NCI-H345 treated with DMSO at 0.1 percent for 48 hours (cell line): Measurements from ENCODE around the gene SPOUT1.
"Not testable (repeated sequence)": the region's sequence is repeated elsewhere in the genome, so short reads cannot be mapped to it uniquely, and the experiment has no call there.

Experiments
- DNase-seq: peaks from one replicate; lab custom pipeline; 2025; ENCODE audit not compliant: unreplicated experiment; lab: John Stamatoyannopoulos, UW

SPOUT1 gene

GRCh38 chr9:128818099-128818838 is 11.3 kb downstream of the SPOUT1 start, which contains the start of gene ENDOG:
Gene ENDOG (plus strand): TSS chr9:128818500. CDS start chr9:128818685, 185 bp downstream.
- peak; percentile 96 for DNase-seq

- no peak for DNase-seq
These were observed 18.7 kb downstream of the SPOUT1 start for GRCh38 chr9:128810873-128811272.

GRCh38 chr9:128809831-128810230 is 19.8 kb downstream of the SPOUT1 start:
- no peak for DNase-seq

- DNase-seq = no peak
These were observed 20.5 kb downstream of the SPOUT1 start for GRCh38 chr9:128809036-128809599.

GRCh38 chr9:128808543-128808942 is 21.1 kb downstream of the SPOUT1 start:
- no peak for DNase-seq

- DNase-seq = no peak
These were observed 21.8 kb downstream of the SPOUT1 start for GRCh38 chr9:128807827-128808226.

GRCh38 chr9:128805661-128806060 is 23.9 kb downstream of the SPOUT1 start:
- no peak for DNase-seq

GRCh38 chr9:128802482-128802881 is 27.1 kb downstream of the SPOUT1 start:
- no peak for DNase-seq

GRCh38 chr9:128800061-128800460 is 29.5 kb downstream of the SPOUT1 start:
- DNase-seq = no peak

- DNase-seq = no peak
These were observed 30.7 kb downstream of the SPOUT1 start for GRCh38 chr9:128798896-128799295.

- DNase-seq = not testable (repeated sequence)
These were observed 34.6 kb downstream of the SPOUT1 start for GRCh38 chr9:128794961-128795360.

- no peak for DNase-seq
These were observed 36.5 kb downstream of the SPOUT1 start for GRCh38 chr9:128792978-128793686.

GRCh38 chr9:128792134-128792533 is 37.5 kb downstream of the SPOUT1 start:
- DNase-seq = no peak

GRCh38 chr9:128790536-128790935 is 39.1 kb downstream of the SPOUT1 start:
- no peak for DNase-seq

GRCh38 chr9:128788445-128788844 is 41.1 kb downstream of the SPOUT1 start:
- DNase-seq = no peak

GRCh38 chr9:128787659-128788058 is 41.9 kb downstream of the SPOUT1 start:
- DNase-seq = no peak

- DNase-seq = peak; percentile 61
These were observed 42.7 kb downstream of the SPOUT1 start, which contains the start of gene TBC1D13 for GRCh38 chr9:128786681-128787601. Gene TBC1D13 (plus strand): TSS chr9:128787253. CDS start chr9:128787354, 101 bp downstream.

- no peak for DNase-seq
These were observed 44.2 kb downstream of the SPOUT1 start for GRCh38 chr9:128785427-128785826.

- no peak for DNase-seq
These were observed 46.9 kb downstream of the SPOUT1 start for GRCh38 chr9:128782669-128783068.

- no peak for DNase-seq
These were observed 48.2 kb downstream of the SPOUT1 start for GRCh38 chr9:128781187-128782070.
